Prostate gland (tissue), 2 donors: ENCODE data around the gene SHROOM3.

Source experiments
- POLR2A ChIP-seq: fragments of 450-650 bp; IDR thresholded peaks from one replicate; pipeline ENCODE4 v1.6.1; 2016; ENCODE audit warnings: antibody characterized with exemption, mild to moderate bottlenecking
- POLR2AphosphoS5 ChIP-seq: sonication (generic); formaldehyde crosslinking; IDR thresholded peaks from one replicate; pipeline ENCODE4 v1.6.1; 2017; ENCODE audit warnings: antibody characterized with exemption
- TF ChIP-seq, protein P1 (sequence below), 4 experiments: fragments of 200-600 bp in 2 of 4; fragments of 450-650 bp in 2 of 4; sonication (generic) in 2 of 4; IDR thresholded peaks; 1 replicate in 3 of 4; 2 replicates in 1 of 4; pipeline ENCODE4 v1.5.1; 2016 to 2019; ENCODE audit warnings: antibody characterized with exemption in 4 of 4, mild to moderate bottlenecking in 2 of 4, moderate library complexity in 2 of 4

DNA sequence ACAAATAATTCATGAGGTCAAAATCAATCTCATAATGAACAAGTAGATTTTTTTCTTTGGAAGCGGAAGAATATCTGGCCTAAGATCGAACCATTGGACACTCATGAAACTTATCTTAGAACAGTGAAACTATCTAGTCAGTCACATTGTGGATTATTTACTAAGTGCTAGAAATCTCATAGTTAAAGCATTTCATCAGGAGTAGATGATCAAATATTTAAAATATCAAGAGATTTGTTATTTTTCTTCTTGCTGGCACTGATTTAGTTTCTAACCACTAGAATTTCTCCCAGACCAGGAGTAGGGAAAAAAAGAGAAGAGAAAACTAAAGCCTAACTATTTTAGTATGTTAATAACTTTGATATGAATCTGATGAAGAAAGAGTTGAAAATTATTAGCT lies 105.5 kb downstream of the SHROOM3 start:
- TF ChIP-seq, protein P1, sequence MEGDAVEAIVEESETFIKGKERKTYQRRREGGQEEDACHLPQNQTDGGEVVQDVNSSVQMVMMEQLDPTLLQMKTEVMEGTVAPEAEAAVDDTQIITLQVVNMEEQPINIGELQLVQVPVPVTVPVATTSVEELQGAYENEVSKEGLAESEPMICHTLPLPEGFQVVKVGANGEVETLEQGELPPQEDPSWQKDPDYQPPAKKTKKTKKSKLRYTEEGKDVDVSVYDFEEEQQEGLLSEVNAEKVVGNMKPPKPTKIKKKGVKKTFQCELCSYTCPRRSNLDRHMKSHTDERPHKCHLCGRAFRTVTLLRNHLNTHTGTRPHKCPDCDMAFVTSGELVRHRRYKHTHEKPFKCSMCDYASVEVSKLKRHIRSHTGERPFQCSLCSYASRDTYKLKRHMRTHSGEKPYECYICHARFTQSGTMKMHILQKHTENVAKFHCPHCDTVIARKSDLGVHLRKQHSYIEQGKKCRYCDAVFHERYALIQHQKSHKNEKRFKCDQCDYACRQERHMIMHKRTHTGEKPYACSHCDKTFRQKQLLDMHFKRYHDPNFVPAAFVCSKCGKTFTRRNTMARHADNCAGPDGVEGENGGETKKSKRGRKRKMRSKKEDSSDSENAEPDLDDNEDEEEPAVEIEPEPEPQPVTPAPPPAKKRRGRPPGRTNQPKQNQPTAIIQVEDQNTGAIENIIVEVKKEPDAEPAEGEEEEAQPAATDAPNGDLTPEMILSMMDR (IDR thresholded peaks at IDR 0.05): no peak
- TF ChIP-seq POLR2A (no peak), POLR2AphosphoS5 (no peak)
